CMK (cell line): ENCODE data around the gene IFNAR2.
A peak's percentile ranks its signal among the peaks of the same experiment; 100 is the strongest.
"Not testable (repeated sequence)": the region's sequence is repeated elsewhere in the genome, so short reads cannot be mapped to it uniquely, and the experiment has no call there.

ENCODE experiments used
- DNase-seq: peaks from one replicate; pipeline ENCODE4 v3.0.0-alpha.2; 2010; ENCODE audit warnings: low read depth

IFNAR2 gene

GRCh38 chr21:33217138-33217520 is 12.6 kb upstream of the IFNAR2 start:
- DNase-seq: no peak

DNA sequence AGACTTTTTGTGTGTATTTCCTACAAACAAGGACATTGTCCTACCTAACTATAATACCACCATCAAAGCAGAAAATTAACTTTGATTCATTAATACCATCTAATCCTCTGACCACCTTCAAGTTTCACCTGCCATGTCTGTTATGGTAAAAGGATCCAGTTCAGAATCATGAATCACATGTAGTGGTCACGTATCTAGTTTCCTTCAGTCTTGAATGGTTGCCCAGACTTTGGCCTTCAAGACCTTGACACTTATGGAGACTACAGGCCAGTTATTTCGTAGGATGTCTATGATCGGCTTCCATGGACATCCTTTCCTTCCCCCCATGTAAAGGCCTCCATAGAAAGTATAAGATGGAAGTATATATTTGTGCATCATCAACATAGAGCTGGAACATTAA is 10.4 kb upstream of the IFNAR2 start:
- DNase-seq: no peak

DNA sequence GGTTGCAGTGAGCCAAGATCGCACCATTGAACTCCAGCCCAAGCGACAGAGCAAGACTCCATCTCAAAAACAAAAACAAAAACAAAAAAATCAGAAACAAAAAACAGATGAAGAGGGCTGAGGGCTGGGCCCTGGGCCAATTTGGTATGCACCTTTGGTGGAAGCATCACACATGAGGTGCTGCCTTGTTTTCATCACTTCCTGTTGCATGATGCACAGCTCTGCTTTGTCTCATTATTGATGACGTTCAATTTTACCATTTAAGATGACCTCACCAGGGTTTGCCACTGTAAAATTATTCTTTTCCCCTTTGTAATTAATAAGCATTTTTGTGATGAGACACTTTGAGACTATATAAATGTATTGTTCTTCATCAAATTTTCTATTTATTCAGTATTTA is 9.8 kb upstream of the IFNAR2 start:
- no peak for DNase-seq

GRCh38 chr21:33225376-33225775 is 4.4 kb upstream of the IFNAR2 start:
- not testable (repeated sequence) for DNase-seq

GRCh38 chr21:33228455-33228854 is 1.3 kb upstream of the IFNAR2 start:
- no peak for DNase-seq

DNA sequence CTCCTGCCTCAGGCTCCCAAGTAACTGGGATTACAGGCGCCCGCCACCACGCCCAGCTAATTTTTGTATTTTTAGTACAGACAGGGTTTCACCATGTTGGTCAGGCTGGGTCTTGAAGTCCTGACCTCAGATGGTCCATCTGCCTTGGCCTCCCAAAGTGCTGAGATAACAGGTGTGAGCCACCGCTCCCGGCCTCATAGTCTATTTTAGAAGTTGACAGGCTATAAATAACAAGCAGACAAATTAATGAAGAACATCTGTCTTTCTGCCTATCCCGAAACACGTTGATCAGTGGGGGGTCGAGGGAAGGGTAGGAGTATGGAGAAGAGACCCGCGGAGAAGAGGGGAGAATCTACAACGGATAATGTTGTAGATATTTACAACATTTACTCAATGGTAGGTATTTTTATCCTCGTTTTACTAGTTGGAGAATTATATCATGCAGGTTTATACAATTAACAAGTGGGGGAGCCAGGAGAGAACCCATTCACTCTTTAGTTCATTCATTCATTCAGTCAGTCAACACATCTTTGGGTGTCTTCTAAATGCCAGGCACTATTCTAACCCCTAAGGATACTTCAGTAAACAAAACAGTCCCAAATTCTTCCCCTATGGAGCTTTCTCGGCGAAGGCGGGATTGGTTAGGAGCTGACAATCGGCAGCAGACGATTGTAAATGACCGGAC is 497 bp upstream of the IFNAR2 start:
- DNase-seq: no peak

- DNase-seq: peak; percentile 54
Observed at GRCh38 chr21:33230545-33231324, 997 bp downstream of the IFNAR2 start.

- DNase-seq: no peak
Observed at GRCh38 chr21:33231526-33231925, 1.8 kb downstream of the IFNAR2 start.

- DNase-seq: no peak
Observed at GRCh38 chr21:33232291-33233034, 2.7 kb downstream of the IFNAR2 start.

GRCh38 chr21:33234635-33235520 is 5.1 kb downstream of the IFNAR2 start:
- DNase-seq: no peak

- DNase-seq: no peak
Observed at GRCh38 chr21:33236013-33236686, 6.4 kb downstream of the IFNAR2 start.

DNA sequence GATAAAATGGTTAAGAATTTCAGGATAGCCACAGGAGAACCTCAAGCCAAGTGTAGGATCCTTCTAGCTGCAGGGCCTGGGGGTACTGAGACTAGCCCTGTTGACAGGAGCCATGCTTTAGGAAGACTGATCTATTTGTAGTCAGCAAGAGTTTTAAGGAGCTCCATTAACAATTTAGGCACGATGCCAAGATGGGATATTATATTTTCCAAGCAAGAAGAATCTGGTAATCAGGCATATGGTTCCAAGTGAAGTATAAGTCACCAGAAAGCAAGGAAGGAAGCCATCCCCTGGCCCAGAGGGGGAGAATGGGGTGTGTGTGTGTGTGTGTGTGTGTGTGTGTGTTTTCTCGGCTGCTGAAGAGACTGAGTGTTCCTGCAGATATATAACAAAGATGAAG is 7.0 kb downstream of the IFNAR2 start:
- DNase-seq: no peak

GRCh38 chr21:33237486-33237885 is 7.7 kb downstream of the IFNAR2 start:
- no peak for DNase-seq

- DNase-seq: no peak
Observed at GRCh38 chr21:33238146-33238545, 8.4 kb downstream of the IFNAR2 start.

- DNase-seq: no peak
Observed at GRCh38 chr21:33238565-33239255, 9.0 kb downstream of the IFNAR2 start.

DNA sequence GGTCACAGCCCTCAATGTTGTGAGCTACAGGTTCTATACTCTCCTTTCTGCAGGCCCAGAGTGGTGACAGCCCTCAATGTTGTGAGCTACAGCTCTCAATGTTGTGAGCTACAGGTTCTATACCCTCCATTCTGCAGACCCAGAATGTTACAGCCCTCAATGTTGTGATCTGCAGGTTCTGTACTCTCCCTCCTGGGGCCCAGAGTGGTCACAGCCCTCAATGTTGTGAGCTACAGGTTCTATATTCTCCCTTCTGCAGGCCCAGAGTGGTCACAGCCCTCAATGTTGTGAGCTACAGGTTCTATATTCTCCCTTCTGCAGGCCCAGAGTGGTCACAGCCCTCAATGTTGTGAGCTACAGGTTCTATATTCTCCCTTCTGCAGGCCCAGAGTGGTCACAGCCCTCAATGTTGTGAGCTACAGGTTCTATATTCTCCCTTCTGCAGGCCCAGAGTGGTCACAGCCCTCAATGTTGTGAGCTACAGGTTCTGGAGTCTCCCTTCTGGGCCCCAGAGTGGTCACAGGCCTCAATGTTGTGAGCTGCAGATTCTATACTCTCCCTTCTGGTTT is 9.9 kb downstream of the IFNAR2 start:
- not testable (repeated sequence) for DNase-seq

DNA sequence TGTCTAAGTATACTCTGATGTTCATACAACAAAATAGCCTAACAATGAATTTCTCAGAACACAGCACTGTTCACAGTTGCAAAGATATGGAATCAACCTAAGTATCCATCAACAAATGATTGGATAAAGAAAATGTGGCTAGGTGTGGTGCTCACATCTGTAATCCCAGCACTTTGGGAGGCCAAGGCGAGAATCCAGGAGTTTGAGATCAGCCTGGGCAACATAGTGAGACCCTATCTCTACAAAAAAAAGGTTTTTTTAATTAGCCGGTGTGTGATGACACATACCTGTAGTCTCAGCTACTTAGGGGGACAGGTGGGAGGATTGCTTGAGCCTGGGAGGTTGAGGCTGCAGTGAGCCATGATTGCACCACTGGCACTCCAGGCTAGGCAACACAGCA is 10.7 kb downstream of the IFNAR2 start:
- no peak for DNase-seq

DNA sequence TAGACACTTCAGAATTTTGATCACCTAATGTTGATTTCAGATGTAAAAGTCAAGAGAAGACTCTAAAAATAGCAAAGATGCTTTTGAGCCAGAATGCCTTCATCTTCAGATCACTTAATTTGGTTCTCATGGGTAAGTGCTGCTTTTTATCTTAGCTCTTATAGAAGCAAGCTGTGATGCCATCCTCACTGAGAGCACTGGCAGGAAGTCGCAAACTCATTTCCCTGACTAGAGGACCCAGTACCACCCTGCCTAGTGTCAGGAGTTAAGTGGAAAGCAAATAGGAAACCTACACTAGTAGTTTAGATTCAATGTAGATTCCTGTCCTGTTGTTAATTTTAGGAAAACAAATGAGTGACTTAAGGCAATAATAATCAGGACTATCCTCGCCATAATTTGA is 12.1 kb downstream of the IFNAR2 start:
- DNase-seq: no peak

- DNase-seq: not testable (repeated sequence)
Observed at GRCh38 chr21:33242846-33243245, 13.1 kb downstream of the IFNAR2 start.

DNA sequence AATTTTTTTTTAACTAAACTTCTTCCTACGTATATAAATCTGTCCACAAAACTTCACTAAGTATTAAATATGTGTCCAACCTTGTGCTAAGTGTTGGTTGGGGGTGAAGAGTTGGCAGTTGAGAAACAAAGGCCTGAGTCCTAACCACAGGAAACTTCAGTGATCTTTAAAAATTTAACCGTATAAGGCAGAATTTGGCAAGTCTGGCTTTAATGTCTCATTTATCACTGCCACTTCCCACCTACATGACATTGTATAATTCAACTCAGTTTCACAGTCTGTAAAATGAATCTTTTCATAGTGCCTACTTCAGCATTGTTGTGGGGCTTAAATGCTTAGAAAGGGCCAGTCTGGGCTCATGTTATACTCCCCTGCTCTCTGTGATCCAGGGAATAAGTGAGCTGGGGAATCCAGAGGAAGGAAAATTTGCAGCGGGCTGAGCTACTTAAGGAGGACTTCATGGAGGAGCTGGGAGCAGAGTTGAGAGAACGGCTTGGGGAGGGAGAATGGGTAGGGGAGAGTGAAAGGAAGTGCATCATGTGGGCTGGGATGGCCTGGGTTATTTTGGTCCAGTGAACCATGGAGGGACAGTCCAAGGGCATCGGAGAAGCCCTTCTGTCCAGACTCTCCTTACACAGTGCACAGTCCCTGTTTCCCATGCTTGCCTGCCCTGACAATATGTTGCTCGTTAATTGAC is 14.5 kb downstream of the IFNAR2 start:
- DNase-seq: no peak
